Endometrium (tissue), 2 donors: ENCODE measurements around the gene CALML6.

Source experiments
- FAIRE-seq: peaks from 2 replicates; lab custom pipeline; 2012; peaks lifted over from hg19 to GRCh38; lab: Jason Lieb, UNC
- donor health status: control.
- donor health status: control.

CALML6 gene

GRCh38 chr1:1892079-1892762, 22.8 kb upstream of the CALML6 start:
- no peak for FAIRE-seq

GRCh38 chr1:1892763-1893120, 22.3 kb upstream of the CALML6 start:
- no peak for FAIRE-seq

GRCh38 chr1:1893291-1893985, 21.6 kb upstream of the CALML6 start:
- no peak for FAIRE-seq

GRCh38 chr1:1893997-1894353, 21.1 kb upstream of the CALML6 start:
- FAIRE-seq, result no peak

GRCh38 chr1:1894354-1895059, 20.6 kb upstream of the CALML6 start:
- no peak for FAIRE-seq

GRCh38 chr1:1895060-1895418, 20.0 kb upstream of the CALML6 start:
- FAIRE-seq, result no peak

- FAIRE-seq, result no peak
Measured at GRCh38 chr1:1895456-1896336, 19.4 kb upstream of the CALML6 start.

- no peak for FAIRE-seq
Measured at GRCh38 chr1:1898246-1898933, 16.7 kb upstream of the CALML6 start.

GRCh38 chr1:1899266-1899966, 15.6 kb upstream of the CALML6 start:
- FAIRE-seq, result no peak

GRCh38 chr1:1899967-1900327, 15.1 kb upstream of the CALML6 start:
- no peak for FAIRE-seq

- FAIRE-seq, result no peak
Measured at GRCh38 chr1:1900883-1901640, 14.0 kb upstream of the CALML6 start.

- no peak for FAIRE-seq
Measured at GRCh38 chr1:1901641-1902294, 13.3 kb upstream of the CALML6 start.

- no peak for FAIRE-seq
Measured at GRCh38 chr1:1903224-1903623, 11.8 kb upstream of the CALML6 start.

GRCh38 chr1:1906185-1907097, 8.6 kb upstream of the CALML6 start:
- FAIRE-seq, result peak; percentile 93

GRCh38 chr1:1907098-1907736, 7.8 kb upstream of the CALML6 start:
- FAIRE-seq, result no peak

- FAIRE-seq, result no peak
Measured at GRCh38 chr1:1908506-1908791, 6.6 kb upstream of the CALML6 start.

- FAIRE-seq, result peak; percentile 50
Measured at GRCh38 chr1:1910033-1910465, 5.0 kb upstream of the CALML6 start.

GRCh38 chr1:1910651-1911331, 4.3 kb upstream of the CALML6 start:
- FAIRE-seq, result no peak
